Left hindlimb (tissue), 1 donor: Measurements from ENCODE around the gene WNT4.

Experiments used
- DNase-seq: peaks from one replicate; pipeline ENCODE4 v3.0.0-alpha.2; 2018

The WNT4 gene

GRCh38 chr1:22143065-22144033, at the start of gene WNT4:
WNT4 (minus strand) TSS chr1:22143097; CDS start chr1:22142922, 175 bp downstream.
- peak; percentile 51 for DNase-seq

- no peak for DNase-seq
Measured at GRCh38 chr1:22190731-22191130, 47.8 kb upstream of the WNT4 start.

GRCh38 chr1:22190251-22190650, 47.4 kb upstream of the WNT4 start:
- no peak for DNase-seq

GRCh38 chr1:22189619-22190018, 46.7 kb upstream of the WNT4 start:
- no peak for DNase-seq

DNA sequence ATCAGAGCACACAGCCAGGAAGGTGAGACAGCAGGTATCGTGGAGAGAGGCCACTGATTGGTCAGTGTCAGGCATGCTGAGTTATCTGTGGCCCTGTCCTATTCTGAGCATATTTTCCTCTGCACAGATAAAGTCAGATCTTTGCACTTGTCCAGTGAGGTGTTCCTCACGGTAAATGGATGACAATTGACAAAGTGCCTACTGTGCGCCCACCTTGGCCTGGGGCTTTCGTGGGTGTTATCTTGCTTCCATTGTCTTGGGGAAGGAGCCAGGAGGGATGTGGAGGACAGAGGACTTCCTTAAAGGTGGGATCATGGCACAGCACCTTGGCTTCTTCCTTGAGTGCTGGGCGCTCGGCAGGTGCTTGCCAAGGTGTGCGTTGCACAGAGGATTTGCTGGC, 46.0 kb upstream of the WNT4 start:
- no peak for DNase-seq

GRCh38 chr1:22188436-22188835, 45.5 kb upstream of the WNT4 start:
- no peak for DNase-seq

DNA sequence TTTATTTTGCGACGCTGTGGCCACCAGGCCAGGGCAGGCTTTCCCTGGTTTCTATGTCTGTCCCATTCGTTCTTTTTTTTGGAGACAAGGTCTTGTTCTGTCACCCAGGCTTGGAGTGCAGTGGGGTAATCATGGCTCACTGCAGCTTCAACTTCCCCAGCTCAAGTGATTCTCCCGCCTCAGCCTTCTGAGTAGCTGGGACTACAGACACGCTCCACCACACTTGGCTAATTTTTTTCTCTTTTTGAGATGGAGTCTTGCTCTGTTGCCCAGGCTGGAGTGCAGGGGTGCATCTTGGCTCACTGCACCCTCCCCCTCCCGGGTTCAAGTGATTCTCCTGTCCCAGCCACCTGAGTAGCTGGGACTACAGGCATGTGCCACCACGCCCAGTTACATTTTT, 43.4 kb upstream of the WNT4 start:
- DNase-seq = no peak

DNA sequence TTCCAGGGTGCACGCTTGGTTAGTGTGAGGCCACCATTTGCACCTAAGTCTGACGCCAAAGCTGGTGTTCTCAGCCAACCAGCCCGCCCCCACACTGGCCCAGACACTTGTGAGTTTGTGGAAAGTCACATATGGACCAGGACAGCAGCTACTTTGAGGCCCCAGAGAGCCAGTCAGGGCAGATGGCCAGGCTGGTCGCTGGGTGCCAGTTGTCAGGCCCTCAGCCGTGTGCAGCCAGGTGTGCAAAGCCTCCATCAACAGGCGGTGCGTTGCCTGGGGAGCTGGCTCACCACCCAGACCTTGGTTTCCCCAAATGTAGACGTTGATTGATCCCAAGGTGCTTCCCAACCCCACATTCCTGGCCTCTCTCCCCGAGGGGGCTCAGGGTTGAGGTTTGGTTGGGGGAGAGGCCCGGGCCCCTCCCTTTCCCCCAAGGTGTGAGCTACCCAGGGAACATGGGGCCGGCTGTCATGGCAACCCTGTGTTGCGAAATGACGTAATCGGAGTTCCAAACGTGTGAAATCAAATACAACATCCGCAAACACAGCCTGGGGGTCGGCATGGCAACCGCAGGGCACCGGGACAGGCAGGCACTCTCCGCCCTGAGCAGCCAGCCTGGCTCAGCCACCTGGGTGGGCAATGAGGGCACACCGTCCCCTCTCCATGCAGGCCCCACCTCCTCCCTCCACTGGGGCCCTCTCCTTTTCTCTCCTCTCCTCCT, 42.2 kb upstream of the WNT4 start:
- peak; percentile 71 for DNase-seq

GRCh38 chr1:22184454-22184853, 41.6 kb upstream of the WNT4 start:
- DNase-seq = no peak

- DNase-seq = no peak
Measured at GRCh38 chr1:22182715-22183114, 39.8 kb upstream of the WNT4 start.

DNA sequence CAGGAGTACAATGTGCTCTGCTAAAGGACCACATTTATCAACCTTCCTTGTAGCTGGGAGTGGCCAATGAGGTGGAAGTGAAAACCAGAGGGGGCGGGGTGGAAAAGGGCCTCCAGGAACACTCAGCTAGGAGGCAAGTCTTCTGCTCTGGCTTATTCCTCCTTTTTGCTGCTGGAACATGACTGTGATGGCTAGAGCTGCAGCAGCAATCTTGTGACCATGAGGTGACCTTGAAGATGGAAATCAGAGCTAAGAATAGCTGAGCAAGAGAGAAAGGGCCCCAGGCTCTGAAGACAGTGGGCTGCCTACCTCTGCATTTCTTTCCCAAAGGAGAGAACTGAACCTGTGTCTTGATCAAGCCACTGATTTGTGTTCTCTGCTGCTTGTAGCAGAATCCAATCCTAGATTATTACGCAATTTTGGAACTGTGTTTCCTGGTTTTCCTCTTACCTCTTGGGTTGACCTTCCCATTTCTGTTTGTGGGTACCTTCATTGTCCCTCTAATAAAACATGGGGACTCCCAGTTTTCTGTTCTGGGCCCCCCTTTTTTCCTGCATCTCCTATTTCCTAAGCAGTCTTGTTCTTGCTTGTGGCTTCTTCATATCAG, 36.4 kb upstream of the WNT4 start:
- DNase-seq = no peak

DNA sequence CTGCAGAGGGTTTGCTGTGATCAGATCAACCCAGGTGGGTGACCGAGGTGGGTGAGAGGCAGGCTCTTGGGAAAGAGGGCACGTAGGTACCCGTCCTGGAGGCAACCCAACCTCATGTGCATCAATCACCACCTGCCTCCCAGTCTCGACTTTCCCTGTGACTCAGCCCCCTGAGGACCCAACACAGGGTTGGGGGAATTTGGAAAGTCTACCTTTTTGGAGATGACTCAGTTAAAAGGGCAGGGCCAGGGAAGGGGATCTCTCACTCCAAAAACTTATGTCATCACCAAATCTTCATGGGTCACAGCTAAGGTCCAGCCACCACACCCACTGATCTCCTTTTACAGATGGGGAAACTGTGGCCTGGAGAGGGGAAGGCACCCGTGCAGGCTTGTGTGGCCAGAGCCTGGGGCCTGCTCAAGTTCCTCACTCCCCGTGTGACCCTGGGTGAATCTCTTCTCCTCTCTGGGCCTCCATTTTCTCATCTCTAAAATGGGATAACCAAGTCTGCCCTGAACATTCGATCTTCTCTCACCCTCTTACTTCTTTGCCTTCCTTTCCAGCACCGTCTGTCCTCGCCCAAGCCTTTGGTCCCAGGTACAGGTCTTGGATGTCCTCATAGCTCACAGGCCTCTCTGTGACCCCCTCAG, 34.6 kb upstream of the WNT4 start:
- DNase-seq = no peak

DNA sequence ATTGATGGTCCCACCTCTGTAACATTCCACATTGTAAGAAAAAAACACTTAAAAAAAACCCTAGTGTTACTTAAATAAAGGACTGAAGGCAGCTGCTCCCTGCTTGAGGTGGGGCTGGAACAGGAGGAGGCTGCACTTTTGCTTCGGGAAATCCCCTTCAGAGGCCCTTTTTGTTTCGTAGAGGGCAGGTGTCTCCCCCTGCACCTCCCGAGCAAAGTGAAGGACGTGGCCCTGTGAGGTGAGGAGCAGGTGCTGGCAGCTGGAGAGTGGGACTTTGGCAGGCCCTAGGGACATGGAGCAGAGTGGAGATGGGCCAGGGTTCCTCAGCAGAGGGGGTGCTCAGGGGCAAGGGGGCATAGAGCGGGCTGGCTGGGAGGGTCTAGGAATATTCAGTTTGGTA, 33.4 kb upstream of the WNT4 start:
- no peak for DNase-seq

DNA sequence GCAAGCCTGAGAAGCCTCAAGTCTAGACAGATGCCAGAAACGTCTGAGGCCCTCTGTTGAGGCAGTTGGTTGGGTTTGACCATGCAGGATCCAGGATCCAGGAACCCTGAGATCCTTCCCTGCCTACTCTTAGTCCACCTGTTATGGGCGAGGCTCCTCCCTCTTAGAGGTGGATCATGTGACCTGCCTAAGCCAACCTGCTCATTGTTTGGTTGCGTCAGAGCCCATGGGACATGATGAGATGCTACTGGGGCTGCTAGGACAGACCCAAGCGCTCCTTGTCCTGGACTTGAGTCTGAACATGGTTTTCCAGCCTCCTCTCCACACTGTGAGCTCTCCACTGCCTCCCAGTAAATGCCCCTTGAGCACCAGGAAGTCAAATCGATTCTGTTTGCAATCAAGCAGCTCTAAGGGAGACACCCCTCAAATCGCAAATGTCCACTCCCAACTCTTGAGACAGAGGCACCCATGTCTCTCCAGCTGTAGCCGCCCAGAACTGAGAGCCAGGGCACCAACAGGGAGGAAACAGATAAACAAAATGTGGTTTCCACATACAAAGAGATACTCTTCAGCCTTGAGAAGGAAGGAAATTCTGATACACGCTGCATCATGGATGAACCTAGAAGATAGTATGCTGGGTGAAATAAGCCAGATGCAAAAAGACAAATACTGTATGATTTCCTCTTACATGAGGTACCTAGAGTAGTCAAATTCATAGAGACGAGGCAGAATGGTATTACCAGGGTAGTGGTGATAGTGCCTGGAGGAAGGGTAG, 31.7 kb upstream of the WNT4 start:
- DNase-seq = no peak

- DNase-seq = no peak
Measured at GRCh38 chr1:22171951-22172715, 29.2 kb upstream of the WNT4 start.

GRCh38 chr1:22169816-22170215, 26.9 kb upstream of the WNT4 start:
- DNase-seq = no peak

- no peak for DNase-seq
Measured at GRCh38 chr1:22168412-22168973, 25.6 kb upstream of the WNT4 start.

GRCh38 chr1:22166439-22166838, 23.5 kb upstream of the WNT4 start:
- DNase-seq = no peak

- no peak for DNase-seq
Measured at GRCh38 chr1:22164841-22165808, 22.2 kb upstream of the WNT4 start.

DNA sequence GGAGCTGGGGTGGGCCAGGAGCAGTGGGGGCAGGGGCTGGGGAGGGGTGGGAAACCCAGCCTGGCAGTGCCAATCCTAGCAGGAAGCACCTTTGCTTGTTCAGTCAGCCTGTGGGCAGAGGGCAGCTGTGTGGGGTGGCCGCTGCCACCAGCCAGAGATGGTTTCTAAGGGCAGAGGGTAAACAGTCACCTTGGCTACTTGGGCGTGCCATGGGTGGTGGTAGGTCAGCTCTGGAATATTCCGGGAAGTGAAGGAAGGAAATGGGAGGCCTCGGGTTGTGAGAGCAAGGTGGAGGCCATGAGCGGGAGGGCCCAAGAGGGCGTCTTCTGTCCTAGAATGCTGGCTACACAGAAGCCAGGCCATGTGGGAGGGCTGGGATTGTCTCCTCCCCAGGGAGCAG, 20.7 kb upstream of the WNT4 start:
- no peak for DNase-seq
